GM19035 (cell line): ENCODE measurements around the gene FAM110A.
"Not testable (repeated sequence)": the region's sequence is repeated elsewhere in the genome, so short reads cannot be mapped to it uniquely, and the experiment has no call there.

Experiments
- ATAC-seq: cut with Tn5 transposase; IDR thresholded peaks from one replicate; pipeline ENCODE4 v1.9.1; 2021; ENCODE audit not compliant: unreplicated experiment

Gene FAM110A

DNA sequence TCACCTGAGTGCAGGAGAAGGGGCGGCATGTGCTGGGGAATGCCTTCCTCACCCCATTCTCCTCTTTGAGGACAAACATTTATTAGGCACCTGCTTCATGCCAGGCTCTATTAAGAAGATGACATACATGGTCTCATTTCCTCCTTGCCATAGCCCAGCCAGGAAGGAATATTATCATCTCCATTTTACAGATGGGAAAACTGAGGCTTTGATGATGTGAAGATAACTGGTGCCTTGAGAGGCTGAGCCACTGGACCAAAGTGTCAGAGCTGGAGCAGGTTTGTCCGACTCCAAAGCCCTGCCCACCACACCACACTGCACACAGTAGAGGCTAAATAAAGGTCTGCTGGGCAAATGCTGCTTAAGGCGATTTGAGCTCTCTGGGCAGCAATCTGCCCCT, 37.2 kb downstream of the FAM110A start:
- no peak for ATAC-seq

DNA sequence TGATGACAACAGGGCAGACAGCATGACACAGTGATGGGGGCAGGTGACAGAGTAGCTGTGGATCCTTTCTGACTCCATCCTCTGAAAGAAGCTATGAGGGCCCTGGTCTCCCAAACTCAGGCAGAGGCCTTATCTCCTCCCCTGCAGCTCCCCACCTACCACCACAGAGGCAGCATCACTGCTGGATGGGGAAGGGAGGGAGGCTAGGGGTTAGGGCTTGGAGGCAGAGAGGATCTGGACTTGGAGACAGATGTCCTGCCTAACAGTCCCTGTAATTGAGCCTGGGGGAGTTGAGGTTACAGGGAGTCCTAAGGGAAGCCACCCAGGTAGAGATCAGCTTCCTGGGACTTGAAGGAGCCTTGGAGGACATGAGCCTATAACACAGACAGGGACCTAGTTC, 37.9 kb downstream of the FAM110A start:
- ATAC-seq = no peak

DNA sequence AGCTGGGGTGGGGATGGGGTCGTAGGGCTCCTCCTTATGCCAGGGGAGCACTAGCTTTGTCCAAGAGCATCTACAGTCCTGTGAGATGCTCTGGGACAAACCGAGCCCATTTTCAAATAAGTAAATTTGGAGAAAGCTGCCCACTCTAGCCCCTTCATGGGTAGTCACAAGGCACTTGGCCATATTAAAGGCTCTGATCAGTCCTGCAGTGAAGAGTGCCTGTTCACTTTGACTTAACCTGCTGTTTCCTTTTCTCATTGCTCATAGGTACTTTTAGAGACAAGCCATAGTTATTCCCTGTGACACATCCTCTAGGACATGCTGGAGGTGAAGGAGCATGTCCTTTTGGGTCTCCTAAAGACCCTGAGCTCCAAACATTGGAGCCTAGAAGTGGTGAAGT, 38.4 kb downstream of the FAM110A start:
- no peak for ATAC-seq

DNA sequence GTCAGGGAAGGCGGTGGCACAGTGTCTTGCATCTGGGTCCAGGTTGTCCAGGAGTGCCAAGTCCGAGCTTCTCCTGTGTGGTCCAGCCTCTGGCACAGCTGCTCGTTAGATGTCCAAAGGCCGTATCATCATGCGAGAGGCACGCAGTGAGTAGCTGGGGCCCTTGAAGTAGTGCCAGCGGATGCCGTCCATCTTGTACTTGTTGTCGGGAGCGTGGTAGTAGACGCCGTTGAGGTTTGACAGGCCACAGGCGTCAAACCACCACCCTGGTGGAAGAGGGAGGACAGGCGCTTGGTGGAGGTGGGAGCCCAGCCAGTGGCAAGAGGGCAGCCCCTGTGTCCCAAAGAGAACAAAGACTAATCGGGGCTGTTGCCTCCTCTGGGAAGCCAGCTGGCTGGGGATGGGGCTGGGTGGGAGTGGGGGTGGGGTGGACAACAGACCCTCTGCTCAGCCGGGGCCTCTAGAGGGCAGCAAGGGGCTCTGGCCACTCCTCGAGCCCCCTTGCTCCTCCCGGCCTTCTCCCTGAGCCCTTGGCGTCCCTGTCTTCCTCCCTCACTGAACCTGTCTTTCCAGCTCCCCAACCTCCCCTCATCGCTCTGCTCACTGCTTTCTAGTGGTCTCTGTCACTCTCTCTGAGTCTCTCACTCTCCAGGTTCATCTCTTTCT, 39.5 kb downstream of the FAM110A start:
- no peak for ATAC-seq

DNA sequence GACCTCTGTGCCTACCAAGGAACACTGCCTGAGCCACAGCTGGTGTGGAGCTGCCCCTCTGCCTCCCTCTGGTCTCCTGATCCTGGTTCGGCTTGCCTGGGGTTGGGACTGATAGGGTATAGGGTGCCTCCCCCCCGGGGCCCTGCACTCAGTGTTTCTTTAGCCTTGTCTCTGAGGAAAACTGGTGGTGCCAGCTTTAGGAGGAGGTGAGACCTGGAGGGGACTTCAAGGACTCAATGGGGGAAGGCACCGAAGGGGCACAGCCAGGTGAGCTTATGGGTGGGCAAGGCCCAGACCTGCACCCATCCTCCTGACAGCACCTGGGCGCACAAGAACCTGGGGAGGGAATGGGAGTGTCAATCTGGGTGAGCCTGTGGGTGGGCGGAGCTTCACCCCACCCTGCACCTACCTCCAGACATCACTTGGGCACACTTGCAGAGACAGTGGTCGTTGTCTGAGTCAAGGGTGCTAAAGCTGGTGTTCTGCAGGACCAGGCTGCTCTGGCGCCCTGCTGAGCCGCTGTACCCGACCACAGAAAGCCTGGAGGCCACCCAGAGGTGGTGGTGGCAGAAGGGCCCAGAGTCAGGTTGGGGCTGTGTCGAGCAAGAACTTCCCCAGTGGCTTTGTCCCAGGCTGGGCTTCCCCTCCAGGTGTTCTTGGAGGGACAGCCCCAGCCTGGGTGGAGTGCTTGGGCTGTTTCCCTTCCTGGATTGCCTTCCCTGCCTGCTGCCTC, 40.5 kb downstream of the FAM110A start:
- ATAC-seq = no peak

DNA sequence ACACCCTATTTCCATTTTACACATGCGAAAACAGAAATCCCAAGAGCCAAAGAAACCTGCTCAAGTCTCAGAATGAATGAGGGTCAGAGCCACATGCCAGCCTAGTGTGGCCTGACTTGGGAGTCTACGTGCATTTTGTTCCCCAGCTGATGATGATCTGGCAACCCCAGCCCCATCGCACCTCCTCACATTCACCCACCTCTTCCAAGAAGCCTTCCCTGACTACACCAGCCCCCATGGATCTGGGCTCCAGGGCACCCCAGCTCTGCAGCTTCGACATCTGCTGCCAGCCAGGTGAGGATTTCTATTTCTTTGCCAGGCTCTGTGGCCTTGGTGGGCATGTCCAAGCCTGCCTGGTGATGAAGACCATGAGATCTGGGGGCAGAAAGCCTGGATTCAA, 41.6 kb downstream of the FAM110A start:
- ATAC-seq = no peak

DNA sequence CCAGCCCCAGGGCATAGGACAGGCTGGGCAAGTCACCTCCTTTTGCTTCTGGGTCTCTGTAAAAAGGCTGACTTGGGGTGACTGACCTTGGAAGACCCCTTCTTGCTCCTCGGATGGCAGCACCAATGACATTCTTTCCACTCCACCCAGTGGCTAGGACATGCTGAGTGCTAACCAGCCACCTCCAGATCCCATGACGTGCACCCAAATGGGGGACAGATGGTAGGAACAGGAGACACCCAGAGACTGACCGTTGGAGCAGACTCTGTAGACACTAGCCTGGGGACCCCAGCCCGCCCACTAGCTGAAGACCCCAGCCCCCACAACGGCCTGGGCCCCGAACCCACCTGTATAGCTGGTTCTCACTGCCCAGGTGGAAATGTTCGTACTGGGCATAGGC, 44.3 kb downstream of the FAM110A start:
- ATAC-seq = no peak

DNA sequence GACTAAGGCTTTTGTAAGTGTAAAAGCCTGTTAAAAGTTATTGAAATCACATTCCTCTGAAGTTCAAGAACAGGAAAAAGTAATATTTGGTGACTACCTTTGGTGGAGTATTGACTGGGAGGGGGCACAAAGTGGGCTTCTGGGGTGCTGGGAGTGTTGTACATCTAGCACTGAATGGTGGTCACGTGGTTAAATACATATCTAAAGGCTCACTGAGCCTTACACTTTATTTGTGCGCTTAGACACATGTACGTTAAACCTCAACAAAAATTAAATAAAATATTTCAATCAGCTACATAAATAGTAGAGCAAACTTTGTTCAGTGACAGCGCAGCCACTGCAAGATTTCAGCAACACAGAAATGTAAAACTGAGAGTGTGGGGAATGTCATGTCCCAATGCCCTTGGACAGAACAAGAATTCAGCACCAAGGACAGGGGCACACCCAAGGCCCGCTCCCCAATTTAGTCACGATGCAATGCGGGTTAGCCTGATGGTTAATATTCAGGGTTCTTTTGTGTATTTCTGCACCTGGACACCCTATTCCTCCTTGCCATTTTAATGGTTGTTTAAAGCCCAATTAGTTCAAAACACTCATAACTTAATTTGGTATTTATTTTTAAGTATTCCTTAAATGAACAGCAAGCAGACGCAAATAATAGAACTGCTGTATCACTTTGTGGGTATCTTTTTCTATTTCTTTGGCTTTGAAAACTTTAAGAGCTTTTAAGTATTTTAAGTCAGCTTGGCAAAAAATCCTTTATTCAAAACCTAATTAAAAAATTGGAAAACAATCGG, 45.2 kb downstream of the FAM110A start:
- ATAC-seq = no peak

DNA sequence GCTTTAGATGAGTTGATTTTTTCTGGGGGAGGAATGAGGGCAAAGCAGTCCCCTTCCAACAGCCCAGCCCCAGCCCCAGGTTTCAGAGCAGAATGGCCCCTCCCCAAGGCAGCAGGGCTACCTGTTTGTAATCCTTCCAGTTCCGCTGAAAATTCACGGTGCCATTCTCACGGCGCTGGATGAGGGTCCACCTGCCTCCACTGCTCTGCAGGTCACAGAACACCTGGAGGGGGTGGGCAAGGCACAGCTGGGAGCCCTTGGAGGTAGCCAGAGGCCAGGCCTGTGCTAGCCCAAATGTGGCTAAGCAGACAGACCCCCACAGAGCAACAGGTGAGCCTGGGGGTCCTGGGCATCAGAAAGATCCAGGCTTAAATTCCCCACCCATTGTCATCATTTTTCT, 46.1 kb downstream of the FAM110A start:
- no peak for ATAC-seq

DNA sequence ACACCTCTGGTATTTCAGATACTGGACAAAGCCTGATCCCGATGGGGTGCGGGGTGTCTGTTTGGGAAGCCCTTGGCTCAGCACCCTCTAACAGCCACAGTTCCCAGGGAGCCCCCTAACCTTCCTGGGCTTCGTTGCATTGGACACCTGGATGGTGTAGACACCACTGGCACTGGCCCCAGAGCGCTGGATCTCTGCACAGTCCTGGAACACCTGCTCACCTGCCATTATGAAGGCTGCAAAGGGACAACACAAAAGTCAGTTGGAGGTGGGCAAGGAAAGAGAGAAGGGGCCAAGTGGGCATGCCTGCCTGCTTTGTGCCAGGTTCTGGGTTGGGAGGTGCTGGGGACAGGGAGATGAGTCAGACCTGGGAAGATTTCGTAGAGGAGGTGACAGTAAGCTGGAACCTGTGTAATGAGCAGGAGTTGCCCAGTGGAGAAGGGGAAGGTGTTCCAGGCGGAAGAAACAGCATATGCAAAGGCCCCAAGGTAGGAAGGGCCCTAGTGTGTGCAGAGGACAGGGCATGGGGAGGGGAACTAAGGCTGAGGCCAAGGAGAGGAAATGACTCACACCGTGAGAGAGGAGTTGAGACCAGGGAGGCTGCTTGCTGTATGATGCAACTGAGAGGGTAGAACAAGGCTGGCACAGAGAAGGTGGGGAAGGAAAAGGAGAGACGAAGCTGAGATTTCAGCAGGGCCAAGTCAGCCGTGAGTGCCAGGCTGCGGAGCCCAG, 47.7 kb downstream of the FAM110A start:
- no peak for ATAC-seq

DNA sequence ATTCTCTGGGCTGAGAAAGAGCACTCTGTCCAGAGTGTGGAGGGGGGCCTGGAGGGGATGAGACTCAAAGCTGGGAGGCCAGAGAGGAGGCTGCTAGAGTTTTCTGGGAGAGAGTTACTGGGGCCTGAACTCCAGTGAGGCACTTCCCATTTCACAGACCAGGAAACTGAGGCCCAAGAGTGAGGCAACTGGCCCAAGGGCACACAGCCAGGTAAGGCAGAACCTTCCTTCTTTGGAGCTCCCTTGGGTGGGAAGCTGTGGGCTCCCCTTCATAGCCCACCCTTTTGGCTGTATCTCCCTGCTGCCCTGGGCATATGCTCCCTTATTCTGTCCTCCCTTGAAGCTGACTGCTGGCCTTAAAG, 48.2 kb downstream of the FAM110A start:
- no peak for ATAC-seq

DNA sequence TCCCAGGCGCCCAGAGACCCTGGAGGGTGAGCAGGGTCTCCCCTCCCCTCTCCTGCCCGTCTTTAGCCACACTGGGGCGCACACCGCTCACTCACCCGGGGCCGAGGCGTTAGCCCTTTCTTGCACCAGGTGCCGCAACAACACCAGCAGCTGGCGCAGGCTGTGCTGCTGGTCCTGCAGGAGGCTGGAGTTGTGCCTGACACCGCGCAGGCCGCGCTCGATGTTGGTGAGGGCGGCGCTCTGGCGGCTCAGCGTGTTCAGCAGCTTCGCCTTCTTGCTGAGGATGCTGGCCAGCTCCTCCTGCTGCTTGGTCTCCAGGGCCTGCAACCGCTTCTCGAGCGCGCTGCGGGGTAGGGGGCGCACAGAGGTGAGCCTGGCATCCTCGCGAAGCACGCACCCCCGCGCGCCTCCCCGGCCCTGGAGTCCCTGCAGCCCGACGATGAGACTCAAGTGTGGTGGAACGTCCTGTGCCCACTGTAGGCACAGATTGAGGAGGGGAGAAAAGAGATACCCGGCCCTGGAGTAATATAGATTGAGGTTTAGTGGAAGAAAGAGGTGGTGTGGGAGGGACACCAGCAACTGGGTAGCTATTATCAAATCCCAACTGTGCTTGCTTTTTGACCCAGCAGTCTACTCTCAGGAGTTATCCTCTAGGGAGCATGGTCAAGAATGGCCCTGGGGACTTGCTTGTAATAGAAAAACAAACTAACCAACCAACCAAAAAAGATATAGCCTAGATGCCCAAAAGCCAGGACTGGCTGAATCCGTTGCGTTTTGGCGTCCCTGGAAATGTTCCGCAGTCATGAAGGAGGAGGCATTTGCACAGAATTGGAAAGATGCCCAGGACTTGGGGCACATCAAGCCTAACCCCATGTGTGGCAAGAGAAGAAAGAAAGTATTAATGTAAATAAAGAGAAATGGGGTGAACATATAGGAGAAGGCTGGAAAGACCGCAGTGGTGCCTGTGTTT, 51.8 kb downstream of the FAM110A start:
- ATAC-seq = no peak

DNA sequence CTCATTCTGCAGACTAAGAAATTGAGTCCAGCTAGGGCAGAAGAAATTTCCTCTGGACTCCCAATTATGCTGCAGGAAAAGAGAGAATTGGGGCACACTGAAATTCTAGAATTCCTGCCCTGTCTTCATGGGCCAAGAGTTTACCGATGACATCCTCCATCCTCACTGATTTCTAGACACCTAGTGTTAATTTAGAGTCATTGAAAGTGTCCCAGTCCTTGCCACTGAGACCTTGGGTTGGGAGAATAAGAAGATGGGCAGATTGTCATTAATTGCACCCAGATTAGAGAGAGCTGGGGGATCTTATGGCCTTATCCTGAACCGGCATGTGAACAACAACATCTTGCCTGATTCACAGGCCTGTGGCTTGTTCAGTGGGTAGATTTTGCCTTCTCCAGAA, 53.6 kb downstream of the FAM110A start:
- ATAC-seq = no peak

DNA sequence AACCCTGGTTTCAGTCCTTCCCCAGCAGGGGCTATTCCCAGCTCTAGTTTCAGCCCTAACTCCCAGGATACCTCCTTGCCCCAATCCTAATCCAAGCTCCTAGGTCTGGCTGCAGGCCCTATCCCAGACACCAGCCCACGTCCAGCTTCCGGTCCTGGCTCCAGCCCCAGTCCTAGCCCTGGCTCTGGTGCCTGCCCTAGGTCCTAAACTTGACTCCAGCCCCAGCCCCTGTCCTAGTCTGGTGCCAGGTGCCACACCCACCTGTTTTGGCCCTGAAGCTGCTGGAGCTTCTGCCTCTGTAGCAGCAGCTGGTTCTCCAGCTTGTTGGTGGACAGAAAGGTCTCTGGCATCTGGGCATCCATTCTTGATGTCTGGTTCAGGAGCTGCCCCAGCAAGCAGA, 54.5 kb downstream of the FAM110A start:
- ATAC-seq = no peak

DNA sequence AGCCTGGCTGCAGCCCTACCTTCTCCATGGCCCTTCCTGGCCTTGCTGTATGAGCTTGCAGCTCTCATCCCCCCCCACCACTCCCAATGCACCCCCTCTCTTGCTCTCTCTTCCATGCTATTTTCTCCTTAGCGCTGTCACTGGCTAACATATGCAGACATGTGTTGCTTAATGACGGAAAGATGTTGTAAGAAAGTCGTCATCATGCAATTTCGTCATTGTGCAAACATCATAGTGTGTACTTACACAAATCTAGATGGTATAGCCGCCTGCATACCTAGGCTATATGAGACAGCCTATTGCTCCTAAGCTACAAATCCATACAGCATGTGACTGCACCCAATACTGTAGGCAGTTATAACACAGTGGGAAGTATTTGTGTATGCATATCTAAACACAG, 55.6 kb downstream of the FAM110A start:
- ATAC-seq = no peak

DNA sequence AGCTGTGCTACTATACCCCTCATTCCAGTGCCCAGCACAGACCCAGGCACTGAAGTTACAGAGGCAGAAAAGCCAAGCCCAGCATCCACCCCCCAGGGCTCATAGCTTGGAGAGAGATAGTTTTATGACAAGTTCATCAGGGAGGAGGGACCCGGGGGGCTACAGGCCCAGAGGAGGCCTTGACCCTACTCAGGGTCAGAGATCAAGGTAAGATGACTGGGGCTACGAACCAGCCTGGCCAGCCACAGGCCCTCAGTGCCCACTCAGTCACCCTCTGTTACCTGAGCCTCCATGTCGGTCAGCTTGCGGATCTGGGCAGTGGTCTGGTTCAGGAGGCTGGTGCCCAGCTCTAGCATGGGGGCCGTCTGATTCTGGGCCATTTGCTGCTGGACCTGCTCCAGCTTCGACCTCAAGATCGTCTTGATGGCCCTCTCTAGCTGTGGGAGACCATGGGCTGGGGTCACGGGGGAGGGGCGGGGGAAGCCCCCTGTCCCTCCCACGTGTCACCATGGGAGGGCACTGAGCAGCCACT, 56.5 kb downstream of the FAM110A start:
- ATAC-seq = no peak

DNA sequence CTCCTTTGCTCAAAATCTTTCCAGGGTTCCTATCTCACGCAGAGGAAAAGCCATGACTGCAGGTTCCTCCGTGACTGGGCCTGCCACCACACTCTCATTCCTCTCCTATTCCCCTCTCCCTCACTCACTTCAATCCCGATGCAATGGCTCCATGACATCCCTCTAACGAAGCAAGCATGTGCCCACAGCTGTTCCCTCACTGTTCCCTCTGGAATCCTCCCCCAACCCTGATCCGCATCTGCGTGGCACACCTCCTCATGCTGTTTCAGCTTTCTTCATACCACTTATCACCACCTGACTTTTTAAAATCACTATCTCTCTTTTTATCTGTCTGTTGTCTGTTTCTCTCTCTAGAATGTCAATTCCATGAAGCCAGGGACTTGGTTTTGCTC, 57.1 kb downstream of the FAM110A start:
- ATAC-seq = no peak

DNA sequence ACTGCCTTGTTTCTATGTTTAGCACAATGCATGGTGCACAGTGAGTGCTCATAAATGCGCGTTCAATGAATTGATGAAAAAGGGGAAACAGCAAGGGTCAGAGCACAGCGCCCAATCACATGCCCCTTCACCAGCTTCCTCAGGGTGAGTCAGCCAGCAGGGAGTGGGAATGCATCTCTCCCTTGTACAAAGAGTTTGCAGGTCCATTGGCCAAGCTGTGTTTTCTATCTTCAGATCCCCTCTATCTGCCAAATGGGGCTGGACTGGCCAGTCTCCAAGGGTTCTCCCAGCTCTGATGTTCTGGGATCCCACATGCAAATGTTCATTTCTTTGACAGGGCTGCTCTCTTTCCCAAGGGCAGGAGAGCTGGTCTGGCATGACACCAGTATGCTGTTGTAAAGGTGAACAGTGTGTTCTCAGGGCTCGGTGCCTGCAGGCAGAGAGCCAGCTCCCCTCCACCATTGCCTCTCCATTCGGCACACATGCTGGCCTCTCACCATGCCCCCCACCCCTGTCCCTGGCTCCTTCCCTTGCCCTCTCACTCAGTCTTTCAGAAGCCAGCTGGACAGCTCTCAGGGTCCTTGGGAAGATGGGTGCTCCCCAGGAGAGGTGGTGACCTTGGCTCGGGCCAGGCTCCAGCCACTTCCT, 57.7 kb downstream of the FAM110A start:
- no peak for ATAC-seq

DNA sequence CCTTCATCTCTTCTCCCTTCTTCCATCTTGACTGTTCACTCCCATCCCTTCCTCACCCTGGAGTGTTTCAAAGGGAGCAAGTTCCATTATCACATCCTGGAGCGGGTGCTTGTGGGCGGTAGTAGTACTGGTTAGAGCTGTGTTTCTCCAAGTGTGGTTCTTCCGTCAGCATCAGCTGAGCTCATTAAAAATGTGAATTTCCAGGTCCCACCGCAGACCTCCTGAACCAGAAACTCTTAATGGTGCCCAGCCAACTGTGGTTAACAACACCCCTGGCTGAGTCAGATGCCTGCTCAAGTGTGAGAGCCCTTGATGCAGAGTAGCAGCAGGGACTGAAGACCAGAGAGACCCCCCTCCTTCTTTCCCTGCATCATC, 58.2 kb downstream of the FAM110A start:
- ATAC-seq = no peak

DNA sequence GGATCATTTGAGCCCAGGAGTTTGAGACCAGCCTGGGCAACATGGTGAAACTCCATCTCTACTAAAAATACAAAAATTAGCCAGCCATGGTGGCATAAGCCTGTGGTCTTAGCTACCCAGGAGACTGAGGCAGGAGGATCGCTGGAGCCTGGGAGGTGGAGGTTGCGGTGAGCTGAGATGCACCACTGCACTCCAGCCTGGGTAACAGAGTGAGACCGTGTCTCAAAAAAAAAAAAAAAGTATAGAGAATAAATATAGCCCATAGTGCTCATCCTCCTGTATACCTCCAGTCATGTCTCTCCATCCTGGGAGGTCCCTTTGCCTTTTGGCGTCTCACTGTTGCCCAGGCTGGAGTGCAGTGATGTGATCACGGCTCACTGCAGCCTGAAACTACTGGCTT, 58.9 kb downstream of the FAM110A start:
- not testable (repeated sequence) for ATAC-seq
